HG02943 (cell line): ENCODE measurements around the gene ADIPOR2.
"Not testable (repeated sequence)": the region's sequence is repeated elsewhere in the genome, so short reads cannot be mapped to it uniquely, and the experiment has no call there.

Source experiments
- ATAC-seq: cut with Tn5 transposase; IDR thresholded peaks from one replicate; pipeline ENCODE4 v1.9.1; 2021; ENCODE audit warnings: mild to moderate bottlenecking, low read depth, moderate library complexity; ENCODE audit not compliant: unreplicated experiment

ADIPOR2 gene

GRCh38 chr12:1809591-1810190 lies 118.8 kb downstream of the ADIPOR2 start:
- ATAC-seq: no peak

- ATAC-seq: no peak
Observed at GRCh38 chr12:1810201-1810930, 119.5 kb downstream of the ADIPOR2 start.

- no peak for ATAC-seq
Observed at GRCh38 chr12:1810931-1811280, 120.0 kb downstream of the ADIPOR2 start.

- no peak for ATAC-seq
Observed at GRCh38 chr12:1811281-1811947, 120.5 kb downstream of the ADIPOR2 start.

GRCh38 chr12:1811948-1812291 lies 121.0 kb downstream of the ADIPOR2 start:
- ATAC-seq: no peak

- no peak for ATAC-seq
Observed at GRCh38 chr12:1812650-1813302, 121.9 kb downstream of the ADIPOR2 start.

- no peak for ATAC-seq
Observed at GRCh38 chr12:1814266-1814665, 123.4 kb downstream of the ADIPOR2 start.

GRCh38 chr12:1815108-1815507 lies 124.2 kb downstream of the ADIPOR2 start:
- no peak for ATAC-seq

- no peak for ATAC-seq
Observed at GRCh38 chr12:1815814-1816729, 125.2 kb downstream of the ADIPOR2 start.

- ATAC-seq: no peak
Observed at GRCh38 chr12:1816730-1817348, 126.0 kb downstream of the ADIPOR2 start.

GRCh38 chr12:1817928-1818327 lies 127.1 kb downstream of the ADIPOR2 start:
- ATAC-seq: not testable (repeated sequence)

- ATAC-seq: no peak
Observed at GRCh38 chr12:1819050-1819449, 128.2 kb downstream of the ADIPOR2 start.

- no peak for ATAC-seq
Observed at GRCh38 chr12:1819571-1819970, 128.7 kb downstream of the ADIPOR2 start.

- ATAC-seq: no peak
Observed at GRCh38 chr12:1820191-1820895, 129.5 kb downstream of the ADIPOR2 start, which contains the start of gene LRTM2. LRTM2 (plus strand) TSS chr12:1820565; CDS start chr12:1828149, 7,584 bp downstream.

- no peak for ATAC-seq
Observed at GRCh38 chr12:1820896-1821291, 130.0 kb downstream of the ADIPOR2 start.

GRCh38 chr12:1821805-1822204 lies 130.9 kb downstream of the ADIPOR2 start:
- no peak for ATAC-seq

GRCh38 chr12:1822699-1823098 lies 131.8 kb downstream of the ADIPOR2 start:
- no peak for ATAC-seq

- ATAC-seq: no peak
Observed at GRCh38 chr12:1823237-1823636, 132.4 kb downstream of the ADIPOR2 start.

- no peak for ATAC-seq
Observed at GRCh38 chr12:1825382-1826102, 134.7 kb downstream of the ADIPOR2 start.
